RKO (cell line): Measurements from ENCODE around the gene CYP4F12.
"Not testable (repeated sequence)": the region's sequence is repeated elsewhere in the genome, so short reads cannot be mapped to it uniquely, and the experiment has no call there.

Source experiments
- DNase-seq: peaks from one replicate; pipeline ENCODE4 v3.0.0-alpha.2; 2016; ENCODE audit warnings: low spot score

The CYP4F12 gene

DNA sequence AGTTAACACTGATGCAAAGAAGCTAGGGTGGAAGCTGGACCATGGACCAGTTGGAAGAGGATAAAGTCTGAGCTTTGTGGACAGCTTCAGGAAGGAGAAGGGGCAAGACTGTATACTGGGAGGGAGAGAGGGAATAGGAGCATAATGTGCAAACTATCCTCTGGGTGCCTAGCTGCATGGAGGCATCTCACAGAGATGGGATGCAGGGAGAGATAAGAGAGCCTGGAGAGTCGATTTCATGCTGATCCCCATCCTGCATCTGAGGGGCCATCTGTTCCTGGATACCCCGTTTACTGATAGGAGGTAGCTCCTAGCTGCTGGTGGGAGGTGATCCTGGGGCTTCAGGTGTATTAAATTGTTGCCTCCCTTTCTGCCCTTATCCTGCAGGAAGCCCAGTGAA lies 23.4 kb upstream of the CYP4F12 start:
- DNase-seq, result no peak

GRCh38 chr19:15650123-15650522 lies 22.8 kb upstream of the CYP4F12 start:
- DNase-seq, result not testable (repeated sequence)

- no peak for DNase-seq
These were observed 21.1 kb upstream of the CYP4F12 start for GRCh38 chr19:15651791-15652190.

GRCh38 chr19:15652559-15653278 lies 20.2 kb upstream of the CYP4F12 start:
- no peak for DNase-seq

DNA sequence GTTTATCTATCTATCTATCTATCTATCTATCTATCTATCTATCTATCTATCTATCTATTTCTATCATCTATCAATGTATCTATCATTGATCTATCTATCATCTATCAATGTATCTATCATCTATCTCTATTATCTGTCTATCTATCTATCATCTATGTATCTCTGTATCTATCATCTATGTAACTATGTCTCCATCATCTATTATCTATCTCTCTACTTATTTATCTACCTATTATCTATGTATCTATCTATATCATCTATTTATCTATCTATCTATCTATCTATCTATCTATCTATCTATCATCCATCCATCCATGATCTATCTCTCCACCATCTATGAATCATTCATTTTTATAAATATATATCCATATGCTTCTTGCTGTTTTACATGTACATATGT lies 16.4 kb upstream of the CYP4F12 start:
- no peak for DNase-seq

DNA sequence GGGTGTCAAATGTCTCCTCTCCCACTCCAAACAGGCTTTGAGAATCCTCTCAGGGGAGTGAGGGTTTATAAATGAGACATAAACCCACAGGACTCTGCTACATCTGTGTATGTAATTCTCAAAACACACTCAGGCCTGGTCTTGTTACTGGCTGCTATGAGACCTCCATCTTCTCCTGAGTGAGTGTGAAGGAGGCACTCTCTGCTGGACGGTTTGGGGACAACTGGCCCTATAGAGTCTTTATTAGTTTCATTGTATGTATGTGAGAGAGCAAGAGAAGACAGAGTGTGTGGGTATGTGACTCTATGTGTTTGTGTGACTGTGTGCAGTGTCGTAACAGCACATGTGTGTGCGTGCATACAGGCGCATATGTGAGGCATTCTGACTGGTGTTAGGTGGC lies 9.6 kb upstream of the CYP4F12 start:
- DNase-seq, result no peak

GRCh38 chr19:15666186-15666585 lies 6.7 kb upstream of the CYP4F12 start:
- no peak for DNase-seq

GRCh38 chr19:15666883-15667282 lies 6.0 kb upstream of the CYP4F12 start:
- DNase-seq, result no peak

GRCh38 chr19:15669440-15669839 lies 3.4 kb upstream of the CYP4F12 start:
- no peak for DNase-seq

DNA sequence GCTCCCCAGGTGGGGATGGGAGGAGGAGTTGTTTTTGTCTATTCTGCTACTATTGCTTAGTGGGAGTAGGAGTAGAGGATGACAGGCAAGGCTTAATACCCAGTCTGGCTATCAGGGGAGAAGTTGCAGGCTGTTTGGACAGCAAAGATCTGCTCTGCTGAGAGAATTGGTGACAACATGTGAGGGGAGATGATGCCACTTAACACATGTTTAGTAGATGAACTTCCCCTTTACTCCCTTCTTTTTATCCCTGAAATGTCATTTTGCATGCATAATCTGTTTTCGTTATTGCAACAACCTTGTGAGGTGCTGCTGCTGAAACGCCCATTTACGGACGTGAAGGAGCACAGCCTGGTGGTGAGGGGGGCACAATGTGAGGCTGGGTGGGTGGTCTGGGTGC lies 3.0 kb upstream of the CYP4F12 start:
- DNase-seq, result no peak

DNA sequence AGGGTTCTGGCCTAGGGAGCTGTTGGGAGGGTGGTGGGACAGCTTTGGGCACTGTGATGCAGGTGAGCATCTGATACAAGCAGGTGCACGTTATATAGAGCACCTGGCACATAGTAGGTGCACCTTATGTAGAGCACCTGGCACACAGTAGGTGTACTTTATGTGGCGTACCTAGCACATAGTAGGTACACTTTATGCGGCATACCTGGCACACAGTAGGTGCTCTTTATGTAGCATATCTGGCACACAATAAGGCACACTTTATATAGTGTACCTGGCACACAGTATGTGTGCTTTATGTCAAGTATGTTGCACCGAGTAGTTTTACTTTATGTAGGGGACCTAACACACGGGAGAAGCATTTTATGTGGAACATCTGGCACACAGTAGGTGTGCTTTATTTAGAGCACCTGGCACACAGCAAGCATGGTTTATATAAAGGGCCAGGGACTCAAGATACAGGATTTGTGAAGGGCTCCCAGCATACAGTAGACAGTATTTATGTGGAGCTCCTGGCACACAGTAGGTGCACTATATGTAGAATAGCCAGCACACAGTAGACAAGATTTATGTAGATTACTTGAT lies 1.6 kb upstream of the CYP4F12 start:
- no peak for DNase-seq

DNA sequence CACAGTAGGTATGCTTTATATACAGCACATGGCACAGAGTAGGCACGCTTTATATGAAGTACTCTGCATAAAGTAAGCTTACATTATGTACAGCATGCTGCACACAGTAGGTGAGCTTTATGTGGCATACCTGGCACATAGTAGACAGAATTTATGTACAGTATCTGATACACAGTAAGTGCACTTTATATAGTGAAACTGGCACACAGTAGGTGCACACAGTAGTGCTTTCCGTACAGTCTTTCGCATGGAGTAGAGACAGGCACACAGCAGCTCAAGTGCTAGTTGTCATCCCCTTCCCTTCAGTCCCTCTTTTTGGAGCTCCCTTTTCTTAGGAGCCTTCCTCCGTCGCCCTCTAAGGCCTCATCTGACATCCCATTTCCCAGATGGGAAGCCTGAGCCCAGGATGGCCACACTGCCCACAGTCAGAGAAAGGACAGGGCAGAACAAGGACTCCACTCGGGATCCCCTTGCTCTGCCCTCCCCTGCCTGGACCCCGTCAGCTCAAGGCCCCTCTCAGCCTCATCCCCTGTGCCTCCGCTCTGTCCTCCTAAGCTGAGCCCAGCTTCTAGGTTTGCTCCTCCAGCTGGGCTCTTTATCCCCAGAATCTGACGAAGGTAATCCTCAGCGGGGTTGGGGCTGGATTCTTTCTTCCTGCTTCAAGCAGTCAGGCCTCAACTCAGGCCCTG lies 852 bp upstream of the CYP4F12 start:
- no peak for DNase-seq

GRCh38 chr19:15673176-15673654 lies 328 bp downstream of the CYP4F12 start:
- DNase-seq, result no peak

DNA sequence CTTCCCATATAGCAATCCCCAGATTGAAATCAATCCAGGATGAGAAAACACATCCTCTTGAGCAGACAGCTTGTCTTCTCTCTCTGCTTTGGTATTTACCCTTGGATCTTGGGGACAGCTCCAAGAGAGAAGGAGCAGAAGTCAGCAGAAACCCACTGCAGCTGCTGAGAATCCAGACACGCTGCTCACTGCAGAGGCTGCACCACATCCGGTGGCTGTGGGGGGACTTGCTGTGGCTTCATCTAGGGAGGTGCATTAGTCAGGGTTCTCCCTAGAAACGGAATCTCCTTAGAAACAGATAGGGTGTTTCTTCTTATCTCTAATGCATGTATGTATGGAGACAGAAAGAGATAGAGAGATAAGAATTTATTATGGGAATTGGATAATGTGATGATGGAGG lies 2.7 kb downstream of the CYP4F12 start:
- DNase-seq, result no peak

DNA sequence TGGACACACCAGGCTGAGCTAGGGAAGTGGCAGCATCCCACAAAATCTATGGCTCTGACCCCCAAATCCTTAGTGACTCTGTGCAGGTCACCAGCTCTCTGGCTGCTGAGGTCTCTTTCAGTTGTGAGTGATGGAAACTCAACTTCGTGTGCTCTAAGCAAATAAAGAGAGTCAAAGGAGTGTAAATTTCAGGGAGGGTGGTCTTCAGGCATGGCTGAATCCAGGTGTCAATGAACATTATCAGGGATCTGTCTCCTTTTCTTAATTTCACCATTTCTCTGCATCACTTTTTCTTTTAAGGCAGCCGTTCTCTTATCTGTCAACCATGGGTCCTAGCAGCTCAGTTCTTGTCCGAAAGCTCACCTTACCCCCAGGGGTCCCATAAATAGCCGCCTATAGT lies 6.2 kb downstream of the CYP4F12 start:
- DNase-seq, result no peak

- DNase-seq, result not testable (repeated sequence)
These were observed 7.0 kb downstream of the CYP4F12 start for GRCh38 chr19:15679865-15680264.

DNA sequence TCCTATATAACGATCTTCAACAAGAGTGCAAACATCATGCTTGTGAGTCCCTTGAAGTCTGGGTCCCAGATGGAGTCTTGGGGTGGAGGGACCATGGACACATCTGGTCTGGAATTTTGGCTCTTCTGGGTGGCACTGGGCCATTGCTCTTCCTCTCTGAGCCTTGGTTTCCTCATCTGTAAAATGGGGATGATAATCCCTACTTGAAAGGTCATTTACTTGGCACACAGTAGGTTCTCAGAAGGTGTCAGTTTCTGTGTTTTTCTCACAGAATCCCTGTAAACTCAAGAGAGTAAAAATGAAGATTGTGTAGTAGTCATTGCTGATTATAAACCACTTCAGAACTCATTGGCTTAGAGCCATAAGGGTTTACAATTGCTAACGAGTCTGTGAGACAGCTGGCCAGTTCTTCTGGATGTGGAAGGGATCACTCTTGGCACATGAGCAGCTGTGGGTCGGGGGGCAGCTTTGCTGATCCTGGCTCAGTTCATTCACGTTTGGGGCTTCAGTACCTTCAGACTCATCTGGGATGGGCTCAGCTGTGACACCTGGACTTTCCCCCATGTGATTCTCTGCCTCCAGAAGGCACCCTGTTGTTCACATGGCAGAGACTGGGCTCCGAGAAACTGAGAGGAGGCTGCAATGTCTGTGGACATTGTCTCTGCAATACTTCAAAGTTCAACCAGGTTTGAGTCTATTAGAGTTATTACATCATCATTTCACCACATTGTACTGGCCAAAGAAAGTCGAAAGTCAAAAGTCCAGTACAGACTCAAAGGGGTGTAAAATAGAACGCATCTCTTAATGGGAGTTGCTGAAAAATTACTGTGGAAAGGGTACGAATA lies 7.8 kb downstream of the CYP4F12 start:
- DNase-seq, result no peak

DNA sequence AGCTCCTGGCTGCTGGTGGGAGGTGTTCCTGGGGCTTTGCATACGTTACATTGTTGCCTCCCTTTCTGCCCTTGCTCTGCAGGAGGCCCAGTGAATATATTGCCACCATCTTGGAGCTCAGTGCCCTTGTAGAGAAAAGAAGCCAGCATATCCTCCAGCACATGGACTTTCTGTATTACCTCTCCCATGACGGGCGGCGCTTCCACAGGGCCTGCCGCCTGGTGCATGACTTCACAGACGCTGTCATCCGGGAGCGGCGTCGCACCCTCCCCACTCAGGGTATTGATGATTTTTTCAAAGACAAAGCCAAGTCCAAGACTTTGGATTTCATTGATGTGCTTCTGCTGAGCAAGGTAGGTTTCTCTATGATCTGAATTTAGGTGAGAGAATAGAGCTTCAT lies 10.5 kb downstream of the CYP4F12 start:
- no peak for DNase-seq

DNA sequence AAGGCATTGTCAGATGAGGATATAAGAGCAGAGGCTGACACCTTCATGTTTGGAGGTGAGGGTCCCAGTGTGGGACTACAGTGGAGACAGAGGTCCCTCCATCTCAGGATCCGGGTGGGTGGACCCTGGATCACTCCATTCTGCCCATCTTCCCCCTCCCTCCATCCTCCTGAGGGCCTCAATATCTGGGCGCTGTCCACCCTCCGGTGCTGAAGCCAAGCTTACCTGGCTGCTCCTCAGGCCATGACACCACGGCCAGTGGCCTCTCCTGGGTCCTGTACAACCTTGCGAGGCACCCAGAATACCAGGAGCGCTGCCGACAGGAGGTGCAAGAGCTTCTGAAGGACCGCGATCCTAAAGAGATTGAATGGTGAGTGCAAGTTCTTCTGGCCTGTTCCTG lies 11.9 kb downstream of the CYP4F12 start:
- peak; percentile 15 for DNase-seq

- DNase-seq, result no peak
These were observed 23.8 kb downstream of the CYP4F12 start for GRCh38 chr19:15696654-15697194.

DNA sequence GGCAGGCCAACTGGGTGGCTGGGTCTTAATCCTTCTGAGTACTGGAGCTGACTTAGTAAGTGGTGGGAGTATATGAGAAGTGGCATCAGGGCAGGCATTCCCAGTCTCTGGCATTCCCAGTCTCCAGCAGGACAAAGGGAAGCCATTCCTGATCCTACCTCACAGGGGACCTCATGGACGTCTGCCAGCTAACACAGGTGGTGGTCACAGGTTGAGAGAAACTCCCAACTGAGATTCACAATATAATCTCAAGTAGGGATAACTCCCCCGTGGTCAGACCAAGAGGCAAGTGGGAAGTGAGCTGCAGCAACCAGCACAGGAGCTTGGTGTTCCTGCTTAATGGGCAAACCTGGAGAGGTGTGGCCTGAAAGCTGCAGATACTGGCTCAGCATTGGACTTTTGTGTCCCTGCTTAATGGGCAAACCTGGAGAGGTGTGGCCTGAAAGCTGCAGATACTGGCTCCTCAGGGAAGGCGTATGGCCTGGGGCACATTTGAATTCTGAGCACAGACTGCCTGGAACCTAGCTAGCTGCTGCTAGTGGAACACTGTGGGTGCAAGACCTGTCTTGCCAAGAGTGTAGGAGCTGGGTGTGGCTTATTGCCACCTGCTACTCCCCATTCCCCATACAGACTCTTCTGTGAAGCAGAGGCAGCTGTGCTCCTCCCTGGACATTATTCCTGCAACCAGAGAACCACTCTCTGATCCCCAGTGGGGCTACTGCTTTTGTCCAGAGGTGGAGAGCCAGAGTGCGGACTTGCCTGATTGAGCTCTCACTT lies 29.1 kb downstream of the CYP4F12 start:
- DNase-seq, result no peak
